RKO (cell line): ENCODE results near the gene ANAPC4.
A peak's percentile ranks its signal among the peaks of the same experiment; 100 is the strongest.

Experiments
- DNase-seq: peaks from one replicate; pipeline ENCODE4 v3.0.0-alpha.2; 2016; ENCODE audit warnings: low spot score

The ANAPC4 gene

DNA sequence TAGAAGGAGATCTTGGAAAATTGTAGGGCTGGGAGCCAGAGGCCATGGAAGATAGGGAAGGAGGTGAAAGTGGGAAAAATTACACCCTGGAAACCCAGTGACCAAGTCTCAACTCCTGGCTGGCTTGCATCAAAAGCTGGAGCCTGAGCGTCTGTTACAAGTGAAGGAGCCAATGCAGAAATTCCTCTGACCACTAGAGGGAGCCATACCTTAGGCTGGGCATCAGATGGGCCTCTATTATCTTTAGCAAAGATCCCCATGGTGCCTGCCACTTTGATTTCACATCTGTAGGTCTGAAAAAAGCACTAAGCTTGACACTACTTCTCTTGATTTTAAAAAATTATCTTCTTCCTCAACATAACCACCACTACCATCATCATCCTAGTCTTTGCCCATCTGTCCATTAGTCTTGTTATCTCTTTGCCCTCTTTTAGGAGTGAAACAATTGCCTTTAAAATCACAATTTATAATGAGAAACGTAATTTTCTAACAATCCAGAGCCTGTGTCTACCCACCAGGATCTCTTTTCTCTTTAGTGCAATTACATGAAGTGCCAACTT, 62.9 kb downstream of the ANAPC4 start:
- DNase-seq, result peak; percentile 79

DNA sequence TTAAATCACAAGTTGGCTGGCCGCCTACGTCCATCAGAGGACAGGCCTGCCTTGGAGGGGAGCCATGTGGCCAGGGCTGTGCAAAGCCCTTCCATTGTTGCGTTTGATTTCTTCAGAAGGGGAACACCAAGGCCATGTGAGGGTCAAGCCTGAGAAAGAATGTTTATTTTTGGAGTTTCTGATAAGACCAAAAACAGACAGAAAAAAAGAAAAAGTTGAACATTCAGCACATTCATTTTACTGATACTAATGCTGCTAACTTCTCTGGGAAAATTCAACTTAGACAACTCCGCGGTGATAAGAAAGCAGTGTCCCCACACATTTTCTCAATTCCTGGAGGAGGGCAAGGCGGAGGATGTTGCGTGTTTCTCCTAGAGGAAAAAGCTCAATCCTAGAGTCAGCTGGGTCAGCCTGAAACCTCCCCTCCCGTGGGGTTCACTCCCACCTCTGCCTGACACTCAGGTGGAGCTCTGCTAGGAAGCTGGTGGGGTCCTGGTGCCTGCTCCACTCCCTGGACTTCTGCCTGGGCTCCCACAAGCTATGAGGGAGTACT, 63.5 kb downstream of the ANAPC4 start:
- no peak for DNase-seq

- DNase-seq, result peak; percentile 63
Measured at GRCh38 chr4:25441519-25442117, 64.6 kb downstream of the ANAPC4 start.

DNA sequence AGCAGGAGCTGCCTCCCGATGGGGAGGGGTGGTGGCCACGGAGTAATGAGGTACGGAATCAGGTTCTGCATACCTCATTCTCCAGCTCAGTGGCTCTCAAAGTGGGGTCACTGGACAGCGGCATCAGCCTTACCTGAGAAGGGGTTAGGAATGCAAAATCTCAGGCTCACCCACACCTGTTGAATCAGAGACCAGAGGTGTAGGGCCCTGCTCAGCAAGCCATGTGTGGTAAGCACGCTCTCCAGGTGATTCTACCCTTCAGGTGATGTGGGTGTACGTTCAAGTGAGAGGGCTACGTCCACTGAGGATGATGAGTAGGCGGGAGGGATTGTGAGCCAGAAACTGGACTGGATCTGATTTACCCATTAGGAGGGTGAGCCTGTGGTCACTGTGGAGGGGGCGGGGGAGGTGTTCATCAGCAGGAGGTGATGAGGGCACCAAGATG, 65.8 kb downstream of the ANAPC4 start:
- DNase-seq, result no peak

- DNase-seq, result no peak
Measured at GRCh38 chr4:25443851-25444250, 66.8 kb downstream of the ANAPC4 start.

- DNase-seq, result no peak
Measured at GRCh38 chr4:25446611-25447010, 69.5 kb downstream of the ANAPC4 start.

GRCh38 chr4:25448379-25449109, 71.5 kb downstream of the ANAPC4 start:
- DNase-seq, result no peak

DNA sequence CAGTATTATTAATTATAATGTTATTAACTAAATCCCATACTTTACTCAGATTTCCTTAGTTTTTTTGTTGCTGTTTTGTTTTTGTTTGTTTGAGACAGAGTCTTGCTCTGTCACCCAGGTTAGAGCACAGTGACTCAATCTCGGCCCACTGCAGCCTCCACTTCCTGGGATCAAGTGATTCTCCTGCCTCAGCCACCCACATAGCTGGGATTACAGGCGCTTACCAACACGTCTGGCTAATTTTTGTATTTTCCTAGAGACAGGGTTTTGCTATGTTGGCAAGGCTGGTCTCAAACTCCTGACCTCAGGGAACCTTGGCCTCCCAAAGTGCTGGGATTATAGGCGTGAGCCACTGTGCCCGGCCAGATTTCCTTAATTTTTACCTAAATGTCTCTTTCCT, 72.2 kb downstream of the ANAPC4 start:
- no peak for DNase-seq

DNA sequence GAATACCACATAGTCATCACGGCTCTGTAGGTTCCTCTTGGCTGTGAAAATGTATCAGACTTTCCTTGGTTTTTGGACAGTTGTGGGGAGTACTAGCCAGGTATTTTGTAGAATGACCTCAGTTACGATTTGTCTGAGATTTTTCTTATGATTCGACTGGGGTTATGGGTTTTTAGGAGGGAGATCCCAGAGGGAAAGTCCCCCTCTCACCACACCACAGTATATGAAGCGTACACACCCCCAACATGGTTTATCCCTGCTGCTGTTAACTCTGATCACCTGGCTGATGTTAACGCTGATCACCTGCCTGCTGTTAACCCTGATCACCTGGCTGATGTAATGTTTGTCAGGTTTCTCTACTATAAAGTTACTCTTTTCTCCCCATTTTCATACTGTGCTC, 72.6 kb downstream of the ANAPC4 start:
- DNase-seq, result no peak

DNA sequence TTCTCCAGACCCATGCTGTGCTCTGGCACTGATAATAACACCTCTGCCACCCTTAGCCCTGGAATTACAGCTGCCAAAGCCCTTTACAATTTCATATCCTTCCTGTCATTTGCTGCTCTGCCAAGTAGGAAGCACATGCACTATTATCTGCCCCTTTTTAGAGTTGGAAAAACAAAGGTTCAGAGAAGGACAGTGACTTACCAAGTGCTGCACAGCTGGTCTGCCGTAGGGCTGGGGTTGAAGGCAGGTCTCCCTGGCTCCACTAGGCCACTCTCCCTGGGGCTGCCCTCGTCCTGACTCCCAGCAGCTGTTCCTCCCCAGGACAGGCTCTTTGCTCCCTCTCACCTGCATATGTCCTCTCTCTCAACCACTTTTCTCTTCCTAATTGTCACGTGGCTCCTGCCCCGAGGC, 73.4 kb downstream of the ANAPC4 start:
- DNase-seq, result no peak

GRCh38 chr4:25451676-25452075, 74.6 kb downstream of the ANAPC4 start:
- no peak for DNase-seq

GRCh38 chr4:25452081-25452480, 75.0 kb downstream of the ANAPC4 start:
- DNase-seq, result no peak

- DNase-seq, result no peak
Measured at GRCh38 chr4:25454476-25454875, 77.4 kb downstream of the ANAPC4 start.

- DNase-seq, result peak; percentile 87
Measured at GRCh38 chr4:25457053-25457715, 80.1 kb downstream of the ANAPC4 start.

DNA sequence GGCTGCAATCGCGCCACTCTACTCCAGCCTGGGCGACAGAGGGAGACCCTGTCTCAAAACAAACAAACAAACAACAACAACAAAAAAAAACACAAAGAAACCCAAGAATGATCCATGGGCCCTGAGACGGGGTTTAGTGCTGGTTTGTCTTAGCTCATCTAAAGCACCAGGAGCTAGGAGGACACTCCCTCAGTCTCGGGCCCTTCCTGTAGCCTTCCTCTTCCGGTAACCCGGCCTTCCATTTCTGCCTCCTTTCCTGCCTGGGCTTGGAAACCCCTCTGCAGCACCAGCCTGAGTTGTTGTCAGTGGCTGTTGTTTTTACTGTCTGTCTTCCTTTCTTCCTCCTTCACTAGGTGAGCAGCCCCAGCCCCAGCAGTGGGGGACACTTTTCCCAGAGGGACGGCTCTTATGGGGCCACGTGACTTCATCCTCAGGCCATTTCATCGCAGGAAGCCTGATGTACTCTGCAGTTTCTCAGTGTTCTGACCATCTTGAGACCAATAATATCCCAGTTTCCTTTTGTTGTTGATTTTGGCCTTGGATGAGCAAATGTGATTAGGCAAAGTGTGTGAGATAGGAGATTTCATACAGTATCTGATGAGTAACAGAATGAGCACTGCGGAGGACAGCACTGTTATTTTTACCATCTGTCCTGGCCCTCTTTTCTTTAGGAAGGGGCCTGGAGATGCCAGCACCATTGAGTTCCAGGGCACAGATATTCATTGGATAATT, 90.1 kb downstream of the ANAPC4 start:
- DNase-seq, result no peak

GRCh38 chr4:25467843-25468242, 90.8 kb downstream of the ANAPC4 start:
- no peak for DNase-seq
